Stomach (tissue), 4 donors: ENCODE results near the gene STK17A.

ENCODE experiments used
- EP300 ChIP-seq: sonication (generic); formaldehyde crosslinking; IDR thresholded peaks from one replicate; pipeline ENCODE4 v1.6.1; 2017; ENCODE audit warnings: antibody characterized with exemption
- POLR2A ChIP-seq, 4 donors: fragments of 450-650 bp; IDR thresholded peaks; one replicate each; pipeline ENCODE4 v1.6.1; 2016; ENCODE audit warnings: antibody characterized with exemption in 4 of 4, control low read depth in 2 of 4, mild to moderate bottlenecking in 1 of 4, moderate library complexity in 1 of 4
- POLR2AphosphoS5 ChIP-seq, 3 donors: sonication (generic); formaldehyde crosslinking; IDR thresholded peaks; one replicate each; pipeline ENCODE4 v1.6.1; 2016; ENCODE audit warnings: antibody characterized with exemption in 3 of 3
- TF ChIP-seq, protein P1 (sequence below), 7 experiments: fragments of 450-650 bp in 4 of 7; fragments of 200-600 bp in 3 of 7; sonication (generic) in 3 of 7; IDR thresholded peaks; one replicate each; pipeline ENCODE4 v1.5.1; 2016 to 2019; ENCODE audit warnings: antibody characterized with exemption in 7 of 7, control low read depth in 2 of 7, mild to moderate bottlenecking in 1 of 7

DNA sequence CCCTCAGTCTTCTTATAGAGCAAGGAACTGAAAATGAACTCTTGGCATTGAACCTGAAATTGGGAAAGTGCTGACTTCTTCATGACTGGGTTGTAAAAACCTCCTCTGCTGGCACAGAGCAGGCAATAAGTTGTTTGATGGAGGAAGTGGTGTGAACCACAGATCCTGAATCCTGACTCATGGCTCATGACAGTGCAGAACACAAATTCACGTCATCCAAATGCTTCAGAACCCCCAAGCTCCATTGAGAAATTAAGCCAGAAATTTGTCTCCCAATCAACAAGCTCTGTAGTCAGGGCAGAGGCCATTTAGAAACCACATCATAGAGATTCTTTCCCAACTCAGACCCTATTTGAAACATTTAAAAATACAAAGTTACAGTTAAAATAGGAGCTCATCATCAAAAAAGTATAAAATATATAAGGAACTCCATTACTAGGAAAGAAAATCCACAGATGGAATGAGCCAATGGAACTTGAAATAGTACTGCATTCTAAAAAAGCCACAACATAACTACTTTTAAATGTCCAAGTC is 10.3 kb upstream of the STK17A start:
- TF ChIP-seq, protein P1, sequence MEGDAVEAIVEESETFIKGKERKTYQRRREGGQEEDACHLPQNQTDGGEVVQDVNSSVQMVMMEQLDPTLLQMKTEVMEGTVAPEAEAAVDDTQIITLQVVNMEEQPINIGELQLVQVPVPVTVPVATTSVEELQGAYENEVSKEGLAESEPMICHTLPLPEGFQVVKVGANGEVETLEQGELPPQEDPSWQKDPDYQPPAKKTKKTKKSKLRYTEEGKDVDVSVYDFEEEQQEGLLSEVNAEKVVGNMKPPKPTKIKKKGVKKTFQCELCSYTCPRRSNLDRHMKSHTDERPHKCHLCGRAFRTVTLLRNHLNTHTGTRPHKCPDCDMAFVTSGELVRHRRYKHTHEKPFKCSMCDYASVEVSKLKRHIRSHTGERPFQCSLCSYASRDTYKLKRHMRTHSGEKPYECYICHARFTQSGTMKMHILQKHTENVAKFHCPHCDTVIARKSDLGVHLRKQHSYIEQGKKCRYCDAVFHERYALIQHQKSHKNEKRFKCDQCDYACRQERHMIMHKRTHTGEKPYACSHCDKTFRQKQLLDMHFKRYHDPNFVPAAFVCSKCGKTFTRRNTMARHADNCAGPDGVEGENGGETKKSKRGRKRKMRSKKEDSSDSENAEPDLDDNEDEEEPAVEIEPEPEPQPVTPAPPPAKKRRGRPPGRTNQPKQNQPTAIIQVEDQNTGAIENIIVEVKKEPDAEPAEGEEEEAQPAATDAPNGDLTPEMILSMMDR (IDR thresholded peaks at IDR 0.05): no peak
- TF ChIP-seq POLR2A (IDR thresholded peaks at IDR 0.05): no peak
- no peak for TF ChIP-seq EP300
- peak in 2 of 3 donors; percentile 25 to 46 for TF ChIP-seq POLR2AphosphoS5 (IDR thresholded peaks at IDR 0.05)
